B cell (primary cell): ENCODE data around the gene ELOVL6. TPM values are rescaled to one million over a fixed set of nuclear protein-coding genes. Genes with fewer than 3 reads are reported as not detected.

Source experiments
- ATAC-seq: fragments of 200-7000 bp; cut with Tn5 transposase; one replicate; pipeline ENCODE4 v1.10.0; 2021; ENCODE audit warnings: low read depth, mild to moderate bottlenecking, moderate number of reproducible peaks, moderate library complexity
- CTCF ChIA-PET: fragments of 350-600 bp; sonication (Branson Sonifier 250); formaldehyde crosslinking; loops from one replicate; lab custom pipeline; 2021; ENCODE audit warnings: antibody characterized with exemption, inconsistent platforms; lab: Charles Lee
- POLR2A ChIA-PET: fragments of 350-600 bp; sonication (Branson Sonifier 250); formaldehyde crosslinking; loops from one replicate; lab custom pipeline; 2021; ENCODE audit warnings: antibody characterized with exemption; lab: Charles Lee
- DNase-seq: peaks from one replicate; pipeline ENCODE4 v3.0.0; 2013
- H2AFZ ChIP-seq: 2 replicates; pipeline ENCODE4 v1.6.1; 2012; ENCODE audit warnings: mild to moderate bottlenecking, low read depth, low read length; ENCODE audit not compliant: insufficient read depth, poor library complexity, severe bottlenecking
- H3K27ac ChIP-seq, 2 donors: 1 replicate in 1 of 2; 2 replicates in 1 of 2; pipeline ENCODE4 v1.5.1; 2012 to 2013; ENCODE audit warnings: low read length in 2 of 2, mild to moderate bottlenecking in 2 of 2, moderate library complexity in 1 of 2
- H3K27me3 ChIP-seq, 4 experiments: fragments of 200-600 bp in 1 of 4; sonication (generic) in 1 of 4; replicated peaks in 1 of 4; 1 replicate in 2 of 4; 2 replicates in 2 of 4; pipeline versions ENCODE4 v1.6.1 to v1.7.0; 2013 to 2016; ENCODE audit warnings: low read length in 3 of 4, mild to moderate bottlenecking in 2 of 4, mixed read lengths in 1 of 4, moderate library complexity in 1 of 4; ENCODE audit not compliant: insufficient read depth in 4 of 4, control insufficient read depth in 3 of 4; ENCODE audit errors: control extremely low read depth in 1 of 4
- H3K36me3 ChIP-seq, 2 experiments: replicated peaks in 1 of 2; 1 replicate in 1 of 2; 2 replicates in 1 of 2; pipeline versions ENCODE4 v1.6.1 to v1.7.1; 2013; ENCODE audit warnings: low read length in 1 of 2; ENCODE audit not compliant: insufficient read depth in 2 of 2, control insufficient read depth in 1 of 2; ENCODE audit errors: control extremely low read depth in 1 of 2, extremely low read depth in 1 of 2
- H3K4me1 ChIP-seq, 2 donors: fragments of 200-600 bp in 1 of 2; sonication (generic) in 1 of 2; 1 replicate in 1 of 2; 2 replicates in 1 of 2; pipeline versions ENCODE4 v1.5.1 to v1.6.1; 2013 to 2017; ENCODE audit warnings: low read length in 2 of 2; ENCODE audit not compliant: control insufficient read depth in 2 of 2, insufficient read depth in 2 of 2
- H3K4me2 ChIP-seq: replicated peaks from 2 replicates; pipeline ENCODE3; 2012; ENCODE audit warnings: mild to moderate bottlenecking, low read depth, low read length; ENCODE audit not compliant: poor library complexity, severe bottlenecking
- H3K4me3 ChIP-seq, 5 experiments: fragments of 200-600 bp in 1 of 5; sonication (generic) in 1 of 5; 1 replicate in 3 of 5; 2 replicates in 2 of 5; pipeline versions ENCODE4 v1.5.1 to v1.7.0; 2011 to 2016; ENCODE audit warnings: low read length in 4 of 5, mild to moderate bottlenecking in 4 of 5, low read depth in 2 of 5, control low read depth in 1 of 5, moderate library complexity in 1 of 5; ENCODE audit not compliant: insufficient read depth in 1 of 5; ENCODE audit errors: control extremely low read depth in 1 of 5, extremely low read depth in 1 of 5
- H3K79me2 ChIP-seq: fragments of 200-600 bp; sonication (generic); one replicate; pipeline ENCODE4 v1.6.0; 2016; ENCODE audit warnings: low read length; ENCODE audit not compliant: control insufficient read depth, insufficient read depth
- H3K9ac ChIP-seq: fragments of 200-600 bp; sonication (generic); 2 replicates; pipeline ENCODE4 v1.6.1; 2017; ENCODE audit warnings: mild to moderate bottlenecking, low read length, moderate library complexity
- H3K9me3 ChIP-seq, 3 donors: one replicate each; pipeline versions ENCODE4 v1.6.1 to v1.7.1; 2013; ENCODE audit warnings: low read length in 2 of 3; ENCODE audit not compliant: control insufficient read depth in 2 of 3, insufficient read depth in 1 of 3; ENCODE audit errors: control extremely low read depth in 1 of 3
- H4K20me1 ChIP-seq: 2 replicates; pipeline ENCODE4 v1.6.0; 2012; ENCODE audit warnings: mild to moderate bottlenecking, low read length; ENCODE audit not compliant: insufficient read depth, control insufficient read depth, poor library complexity, severe bottlenecking
- H3K27ac Mint-ChIP-seq: one replicate; pipeline ENCODE4 v1.8.0; 2021; ENCODE audit warnings: mixed read lengths
- H3K27me3 Mint-ChIP-seq: one replicate; pipeline ENCODE4 v1.8.0; 2021; ENCODE audit warnings: mixed read lengths
- H3K4me1 Mint-ChIP-seq: one replicate; pipeline ENCODE4 v1.8.0; 2021; ENCODE audit warnings: mixed read lengths
- H3K4me3 Mint-ChIP-seq: one replicate; pipeline ENCODE4 v1.8.0; 2021; ENCODE audit warnings: mixed read lengths
- H3K9me3 Mint-ChIP-seq: one replicate; pipeline ENCODE4 v1.8.0; 2022; ENCODE audit warnings: mixed read lengths; ENCODE audit not compliant: insufficient read depth
- EZH2 ChIP-seq: IDR thresholded peaks from 2 replicates; pipeline ENCODE4 v1.6.1; 2012; ENCODE audit warnings: borderline replicate concordance, low read depth, mild to moderate bottlenecking, moderate library complexity, low read length; ENCODE audit not compliant: insufficient read depth, poor library complexity, severe bottlenecking
- WGBS: methylation state at CpG from one replicate; pipeline ENCODE4 v1.1.5; 2013; ENCODE audit warnings: missing lambda C conversion rate; ENCODE audit not compliant: insufficient coverage; 5-methylcytosine and 5-hydroxymethylcytosine counted together
- intact Hi-C: fragments of 100-400 bp; cut with micrococcal nuclease; formaldehyde crosslinking; loops from one replicate; pipeline ENCODE4 v1.10.0; 2022
- polyA plus RNA-seq: library from polyadenylated mRNA; depleted of rRNA; stranded (reverse); fragments of >200 nt; gene quantifications from 2 replicates; pipeline ENCODE4 v1.2.3, GENCODE V29; 2012
- total RNA-seq, 2 donors: library from RNA; stranded (reverse); fragments of 120-200 nt in 1 of 2; gene quantifications; 1 replicate in 1 of 2; 2 replicates in 1 of 2; pipeline versions ENCODE4 v1.2.3 to v1.2.4, GENCODE V29; 2013 to 2022
- TF ChIP-seq, protein P1 (sequence below): fragments of 200-600 bp; IDR thresholded peaks from one replicate; pipeline ENCODE4 v1.8.0; 2022; ENCODE audit warnings: antibody characterized with exemption, mild to moderate bottlenecking

Gene ELOVL6
- total and polyA plus RNA-seq, 2 donors (not counting 1 experiment from before 2014, with no cell fraction given): 0.10 to 0.22 TPM

- Mint-ChIP-seq H3K9me3 (no peaks in the 10 kb centered on the region), H3K27me3 (no peaks in the 10 kb centered on the region), H3K4me1 (peaks cover 4% of the 10 kb centered on the region), H3K27ac (no peak overlapping the region), H3K4me3 (no peak overlapping the region)
- Histone ChIP-seq H3K36me3 (no peaks in the 10 kb centered on the region), H3K4me2 (no peak overlapping the region), H3K79me2 (no peaks in the 10 kb centered on the region), H3K4me3 (no peak overlapping the region), H3K4me1 (no peaks in the 10 kb centered on the region), H3K27ac (no peak overlapping the region), H3K27me3 (no peaks in the 10 kb centered on the region), H4K20me1 (no peaks in the 10 kb centered on the region), H2AFZ (no peak overlapping the region), H3K9ac (no peak overlapping the region), H3K9me3 (no peaks in the 10 kb centered on the region)
- no peak for TF ChIP-seq EZH2
- TF ChIP-seq, protein P1, sequence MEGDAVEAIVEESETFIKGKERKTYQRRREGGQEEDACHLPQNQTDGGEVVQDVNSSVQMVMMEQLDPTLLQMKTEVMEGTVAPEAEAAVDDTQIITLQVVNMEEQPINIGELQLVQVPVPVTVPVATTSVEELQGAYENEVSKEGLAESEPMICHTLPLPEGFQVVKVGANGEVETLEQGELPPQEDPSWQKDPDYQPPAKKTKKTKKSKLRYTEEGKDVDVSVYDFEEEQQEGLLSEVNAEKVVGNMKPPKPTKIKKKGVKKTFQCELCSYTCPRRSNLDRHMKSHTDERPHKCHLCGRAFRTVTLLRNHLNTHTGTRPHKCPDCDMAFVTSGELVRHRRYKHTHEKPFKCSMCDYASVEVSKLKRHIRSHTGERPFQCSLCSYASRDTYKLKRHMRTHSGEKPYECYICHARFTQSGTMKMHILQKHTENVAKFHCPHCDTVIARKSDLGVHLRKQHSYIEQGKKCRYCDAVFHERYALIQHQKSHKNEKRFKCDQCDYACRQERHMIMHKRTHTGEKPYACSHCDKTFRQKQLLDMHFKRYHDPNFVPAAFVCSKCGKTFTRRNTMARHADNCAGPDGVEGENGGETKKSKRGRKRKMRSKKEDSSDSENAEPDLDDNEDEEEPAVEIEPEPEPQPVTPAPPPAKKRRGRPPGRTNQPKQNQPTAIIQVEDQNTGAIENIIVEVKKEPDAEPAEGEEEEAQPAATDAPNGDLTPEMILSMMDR: no peak
- intact Hi-C loops: no loop called here
- ChIA-PET CTCF (no interaction called here), POLR2A (no interaction called here)
- DNase-seq (no peak), ATAC-seq (no peak)
Measured at GRCh38 chr4:110107866-110108265, 90.5 kb downstream of the ELOVL6 start.

DNA sequence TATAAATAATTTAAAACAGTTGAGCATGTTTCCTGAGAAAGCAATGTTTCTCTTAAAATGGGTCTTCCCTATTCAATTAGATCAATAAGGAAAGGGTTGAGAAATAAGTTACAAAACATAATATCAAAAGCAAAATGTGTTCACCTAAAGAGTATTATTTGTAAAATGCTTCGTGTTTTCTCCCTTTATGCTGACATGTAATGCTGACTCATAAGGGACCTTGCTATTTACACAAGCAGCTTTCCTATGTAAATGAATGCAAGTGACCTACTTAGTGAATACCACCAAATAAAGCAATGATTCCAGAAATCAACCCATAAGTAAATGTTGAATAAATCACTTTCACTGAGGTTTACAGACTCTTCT lies 91.5 kb downstream of the ELOVL6 start:
- no peaks in the 10 kb centered on the region for H3K79me2 ChIP-seq
- no peak overlapping the region for H3K4me2 ChIP-seq
- no peaks in the 10 kb centered on the region for H4K20me1 ChIP-seq
- no peaks in the 10 kb centered on the region for H3K9me3 Mint-ChIP-seq
- H3K36me3 ChIP-seq: no peaks in the 10 kb centered on the region
- intact Hi-C loops: no loop called here
- no CpG with 5 or more reads among the region's 1 CpG for WGBS
- no peak overlapping the region for H3K9ac ChIP-seq
- DNase-seq (no peak), ATAC-seq (no peak)
- ChIA-PET POLR2A (no interaction called here), CTCF (no interaction called here)
- no peaks in the 10 kb centered on the region for H3K27me3 ChIP-seq
- H3K4me3 Mint-ChIP-seq: no peak overlapping the region
- TF ChIP-seq EZH2: no peak
- no peak overlapping the region for H3K27ac ChIP-seq
- no peaks in the 10 kb centered on the region for H3K9me3 ChIP-seq
- no peak overlapping the region for H3K4me3 ChIP-seq
- H3K27ac Mint-ChIP-seq: no peak overlapping the region
- peaks cover 4% of the 10 kb centered on the region for H3K4me1 Mint-ChIP-seq
- H3K4me1 ChIP-seq: no peaks in the 10 kb centered on the region
- H3K27me3 Mint-ChIP-seq: no peaks in the 10 kb centered on the region
- no peak overlapping the region for H2AFZ ChIP-seq
